ENCODE results near the gene MPI. TPM values are rescaled to one million over a fixed set of nuclear protein-coding genes. Genes with fewer than 3 reads are reported as not detected.
"Not testable (repeated sequence)": the region's sequence is repeated elsewhere in the genome, so short reads cannot be mapped to it uniquely, and the experiment has no call there.

Gene MPI
- total RNA-seq, 1 donor from 2014 or later, result 25.9 TPM

DNA sequence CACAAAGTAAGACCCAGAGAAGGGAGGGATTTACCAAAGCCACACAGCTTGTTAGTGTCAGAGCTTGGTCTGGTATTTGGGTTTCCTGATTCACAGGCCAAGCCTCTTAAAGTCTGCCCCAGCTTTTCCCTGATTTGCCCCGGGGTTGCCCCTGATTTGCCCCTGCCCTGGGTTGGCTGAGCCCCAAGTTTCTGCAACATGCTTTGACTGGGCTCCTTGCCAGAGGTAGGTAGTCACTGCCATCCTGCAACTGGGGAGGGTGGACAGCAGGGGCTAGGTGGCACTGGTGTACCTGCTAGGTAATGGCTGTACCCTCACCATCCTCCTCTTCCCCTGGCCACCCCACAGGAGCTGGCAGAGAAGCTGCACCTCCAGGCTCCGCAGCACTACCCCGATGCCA is 2.5 kb downstream of the MPI start:
- Histone ChIP-seq H4K20me1 (ENCODE audit: insufficient read depth, low read length) (no peaks in the 10 kb centered on the region), H3K36me3 (ENCODE audit: insufficient read depth, low read length) (peaks cover 5% of the 10 kb centered on the region), H2AFZ (ENCODE audit: low read depth, low read length) (no peak overlapping the region), H3K9me3 (ENCODE audit: insufficient read depth, low read depth, low read length) (no peaks in the 10 kb centered on the region), H3K9ac (ENCODE audit: low read length) (no peak overlapping the region), H3K79me2 (ENCODE audit: insufficient read depth, low read length) (peaks cover 10% of the 10 kb centered on the region), H3K4me3 (ENCODE audit: insufficient read depth, low read depth, low read length) (no peak overlapping the region), H3K27me3 (ENCODE audit: insufficient read depth, low read length) (no peaks in the 10 kb centered on the region), H3K4me1 (ENCODE audit: insufficient read depth, low read length) (peaks cover 16% of the 10 kb centered on the region), H3K27ac (ENCODE audit: low read depth, low read length) (no peak overlapping the region), H3K4me2 (ENCODE audit: low read length) (no peak overlapping the region)
- DNase-seq (ENCODE audit: low read depth) (no peak), FAIRE-seq (no peak)
- peaks cover 9% of the 10 kb centered on the region for H3K36me3 Mint-ChIP-seq (ENCODE audit: low read depth, unreplicated experiment)
- H3K4me3 Mint-ChIP-seq (ENCODE audit: unreplicated experiment), result no peak overlapping the region
- H3K4me1 Mint-ChIP-seq (ENCODE audit: low read depth, unreplicated experiment), result peaks cover 15% of the 10 kb centered on the region
- no peaks in the 10 kb centered on the region for H3K27me3 Mint-ChIP-seq (ENCODE audit: low read depth, unreplicated experiment)
- H3K27ac Mint-ChIP-seq (ENCODE audit: unreplicated experiment), result no peak overlapping the region
- H3K9me3 Mint-ChIP-seq (ENCODE audit: unreplicated experiment), result no peaks in the 10 kb centered on the region
- TF ChIP-seq, protein P1, sequence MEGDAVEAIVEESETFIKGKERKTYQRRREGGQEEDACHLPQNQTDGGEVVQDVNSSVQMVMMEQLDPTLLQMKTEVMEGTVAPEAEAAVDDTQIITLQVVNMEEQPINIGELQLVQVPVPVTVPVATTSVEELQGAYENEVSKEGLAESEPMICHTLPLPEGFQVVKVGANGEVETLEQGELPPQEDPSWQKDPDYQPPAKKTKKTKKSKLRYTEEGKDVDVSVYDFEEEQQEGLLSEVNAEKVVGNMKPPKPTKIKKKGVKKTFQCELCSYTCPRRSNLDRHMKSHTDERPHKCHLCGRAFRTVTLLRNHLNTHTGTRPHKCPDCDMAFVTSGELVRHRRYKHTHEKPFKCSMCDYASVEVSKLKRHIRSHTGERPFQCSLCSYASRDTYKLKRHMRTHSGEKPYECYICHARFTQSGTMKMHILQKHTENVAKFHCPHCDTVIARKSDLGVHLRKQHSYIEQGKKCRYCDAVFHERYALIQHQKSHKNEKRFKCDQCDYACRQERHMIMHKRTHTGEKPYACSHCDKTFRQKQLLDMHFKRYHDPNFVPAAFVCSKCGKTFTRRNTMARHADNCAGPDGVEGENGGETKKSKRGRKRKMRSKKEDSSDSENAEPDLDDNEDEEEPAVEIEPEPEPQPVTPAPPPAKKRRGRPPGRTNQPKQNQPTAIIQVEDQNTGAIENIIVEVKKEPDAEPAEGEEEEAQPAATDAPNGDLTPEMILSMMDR (IDR thresholded peaks at IDR 0.05; ENCODE audit: insufficient read depth, low read depth, low read length), result no peak

DNA sequence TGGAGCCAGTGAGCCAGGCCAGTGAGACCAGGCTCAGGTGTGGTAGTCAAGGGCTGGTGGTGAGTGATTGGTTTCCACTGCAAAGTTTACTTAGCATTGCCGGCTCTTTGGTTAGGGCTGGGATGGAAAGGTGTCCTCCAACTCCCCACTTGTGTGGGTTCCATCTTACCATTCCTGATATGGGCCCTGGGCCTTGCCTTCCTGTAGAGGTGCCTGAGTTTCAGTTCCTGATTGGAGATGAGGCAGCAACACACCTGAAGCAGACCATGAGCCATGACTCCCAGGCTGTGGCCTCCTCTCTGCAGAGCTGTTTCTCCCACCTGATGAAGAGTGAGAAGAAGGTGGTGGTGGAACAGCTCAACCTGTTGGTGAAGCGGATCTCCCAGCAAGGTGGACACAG is 3.1 kb downstream of the MPI start:
- Mint-ChIP-seq H3K27ac (ENCODE audit: unreplicated experiment) (no peak overlapping the region), H3K4me3 (ENCODE audit: unreplicated experiment) (no peak overlapping the region), H3K4me1 (ENCODE audit: low read depth, unreplicated experiment) (peaks cover 15% of the 10 kb centered on the region), H3K9me3 (ENCODE audit: unreplicated experiment) (no peaks in the 10 kb centered on the region), H3K27me3 (ENCODE audit: low read depth, unreplicated experiment) (no peaks in the 10 kb centered on the region), H3K36me3 (ENCODE audit: low read depth, unreplicated experiment) (peaks cover 10% of the 10 kb centered on the region)
- H3K4me3 ChIP-seq (ENCODE audit: insufficient read depth, low read depth, low read length), result no peak overlapping the region
- no peak for FAIRE-seq
- no peak overlapping the region for H2AFZ ChIP-seq (ENCODE audit: low read depth, low read length)
- H3K4me2 ChIP-seq (ENCODE audit: low read length), result no peak overlapping the region
- peaks cover 5% of the 10 kb centered on the region for H3K36me3 ChIP-seq (ENCODE audit: insufficient read depth, low read length)
- H3K79me2 ChIP-seq (ENCODE audit: insufficient read depth, low read length), result peaks cover 10% of the 10 kb centered on the region
- TF ChIP-seq, protein P1 (IDR thresholded peaks at IDR 0.05; ENCODE audit: insufficient read depth, low read depth, low read length), result no peak
- TF ChIP-seq EZH2 (IDR thresholded peaks at IDR 0.05; ENCODE audit: insufficient read depth, low read length), result no peak
- H3K27ac ChIP-seq (ENCODE audit: low read depth, low read length), result no peak overlapping the region
- DNase-seq (ENCODE audit: low read depth), result no peak
- H3K27me3 ChIP-seq (ENCODE audit: insufficient read depth, low read length), result no peaks in the 10 kb centered on the region
- H3K4me1 ChIP-seq (ENCODE audit: insufficient read depth, low read length), result peaks cover 16% of the 10 kb centered on the region
- no peaks in the 10 kb centered on the region for H3K9me3 ChIP-seq (ENCODE audit: insufficient read depth, low read depth, low read length)
- no peak overlapping the region for H3K9ac ChIP-seq (ENCODE audit: low read length)
- H4K20me1 ChIP-seq (ENCODE audit: insufficient read depth, low read length), result no peaks in the 10 kb centered on the region

DNA sequence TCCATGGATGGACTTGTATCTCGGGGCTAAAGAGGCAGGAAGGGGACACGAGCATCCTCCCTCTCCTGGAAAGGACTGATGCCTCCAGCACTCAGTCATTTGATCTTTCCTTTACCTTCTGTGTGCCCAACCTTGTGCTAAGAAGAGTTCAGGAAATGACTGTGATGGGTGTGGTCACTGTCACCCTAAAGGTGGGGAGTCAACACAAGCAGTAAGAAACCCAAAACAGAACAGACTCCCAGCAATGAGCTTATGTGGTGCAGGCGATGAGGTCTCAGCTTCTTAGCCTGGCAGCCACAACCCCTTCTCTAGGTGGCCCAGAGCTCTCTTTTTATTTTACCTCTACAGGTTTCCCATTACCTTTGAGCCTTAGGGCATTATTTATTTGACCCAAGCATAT is 3.8 kb downstream of the MPI start:
- peaks cover 16% of the 10 kb centered on the region for H3K4me1 ChIP-seq (ENCODE audit: insufficient read depth, low read length)
- H3K79me2 ChIP-seq (ENCODE audit: insufficient read depth, low read length), result peaks cover 10% of the 10 kb centered on the region
- H3K9me3 Mint-ChIP-seq (ENCODE audit: unreplicated experiment), result no peaks in the 10 kb centered on the region
- no peak overlapping the region for H2AFZ ChIP-seq (ENCODE audit: low read depth, low read length)
- H3K9ac ChIP-seq (ENCODE audit: low read length), result no peak overlapping the region
- H3K36me3 ChIP-seq (ENCODE audit: insufficient read depth, low read length), result peaks cover 5% of the 10 kb centered on the region
- no peak overlapping the region for H3K4me3 ChIP-seq (ENCODE audit: insufficient read depth, low read depth, low read length)
- H3K9me3 ChIP-seq (ENCODE audit: insufficient read depth, low read depth, low read length), result no peaks in the 10 kb centered on the region
- H3K4me1 Mint-ChIP-seq (ENCODE audit: low read depth, unreplicated experiment), result peaks cover 15% of the 10 kb centered on the region
- peaks cover 10% of the 10 kb centered on the region for H3K36me3 Mint-ChIP-seq (ENCODE audit: low read depth, unreplicated experiment)
- no peak overlapping the region for H3K27ac Mint-ChIP-seq (ENCODE audit: unreplicated experiment)
- no peak overlapping the region for H3K4me2 ChIP-seq (ENCODE audit: low read length)
- H3K4me3 Mint-ChIP-seq (ENCODE audit: unreplicated experiment), result no peak overlapping the region
- H4K20me1 ChIP-seq (ENCODE audit: insufficient read depth, low read length), result no peaks in the 10 kb centered on the region
- no peak overlapping the region for H3K27ac ChIP-seq (ENCODE audit: low read depth, low read length)
- no peak for TF ChIP-seq EZH2 (IDR thresholded peaks at IDR 0.05; ENCODE audit: insufficient read depth, low read length)
- TF ChIP-seq, protein P1 (IDR thresholded peaks at IDR 0.05; ENCODE audit: insufficient read depth, low read depth, low read length), result no peak
- no peak for FAIRE-seq
- no peak for DNase-seq (ENCODE audit: low read depth)
- H3K27me3 Mint-ChIP-seq (ENCODE audit: low read depth, unreplicated experiment), result no peaks in the 10 kb centered on the region
- H3K27me3 ChIP-seq (ENCODE audit: insufficient read depth, low read length), result no peaks in the 10 kb centered on the region

DNA sequence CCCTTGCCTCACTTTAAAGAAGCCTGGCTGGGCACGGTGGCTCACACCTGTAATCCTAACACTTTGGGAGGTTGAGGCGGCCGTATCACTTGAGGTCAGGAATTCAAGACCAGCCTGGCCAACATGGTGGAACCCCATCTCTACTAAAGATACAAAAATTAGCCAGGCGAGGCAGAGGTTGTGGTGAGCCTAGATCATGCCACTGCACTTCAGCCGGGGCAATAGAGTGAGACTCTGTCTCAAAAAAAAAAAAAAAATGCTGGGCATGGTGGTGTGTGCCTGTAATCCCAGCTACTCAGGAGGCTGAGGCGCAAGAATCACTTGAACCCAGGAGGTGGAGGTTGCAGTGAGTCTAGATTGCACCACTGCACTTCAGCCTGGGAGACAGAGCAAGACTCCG is 4.5 kb downstream of the MPI start:
- not testable (repeated sequence) for H3K9me3 ChIP-seq (ENCODE audit: insufficient read depth, low read depth, low read length); FAIRE-seq; H3K27ac Mint-ChIP-seq (ENCODE audit: unreplicated experiment); H3K9ac ChIP-seq (ENCODE audit: low read length); H3K4me3 ChIP-seq (ENCODE audit: insufficient read depth, low read depth, low read length); H3K27me3 Mint-ChIP-seq (ENCODE audit: low read depth, unreplicated experiment); H4K20me1 ChIP-seq (ENCODE audit: insufficient read depth, low read length); H3K27me3 ChIP-seq (ENCODE audit: insufficient read depth, low read length); H3K4me2 ChIP-seq (ENCODE audit: low read length); H2AFZ ChIP-seq (ENCODE audit: low read depth, low read length); H3K9me3 Mint-ChIP-seq (ENCODE audit: unreplicated experiment); H3K27ac ChIP-seq (ENCODE audit: low read depth, low read length); H3K4me1 Mint-ChIP-seq (ENCODE audit: low read depth, unreplicated experiment); H3K36me3 ChIP-seq (ENCODE audit: insufficient read depth, low read length); H3K4me3 Mint-ChIP-seq (ENCODE audit: unreplicated experiment); DNase-seq (ENCODE audit: low read depth)
- peaks cover 13% of the 10 kb centered on the region for H3K36me3 Mint-ChIP-seq (ENCODE audit: low read depth, unreplicated experiment)
- peaks cover 10% of the 10 kb centered on the region for H3K79me2 ChIP-seq (ENCODE audit: insufficient read depth, low read length)
- peaks cover 10% of the 10 kb centered on the region for H3K4me1 ChIP-seq (ENCODE audit: insufficient read depth, low read length)

Data from astrocyte (in vitro differentiated cells and primary cell).